Lower leg skin (tissue), 3 donors: ENCODE data around the gene CSGALNACT2.

Source experiments
- POLR2A ChIP-seq, 2 donors: fragments of 450-650 bp; IDR thresholded peaks; one replicate each; pipeline ENCODE4 v1.6.1; 2016 to 2017; ENCODE audit warnings: antibody characterized with exemption in 2 of 2, mild to moderate bottlenecking in 1 of 2, moderate library complexity in 1 of 2
- TF ChIP-seq, protein P1 (sequence below), 3 donors: fragments of 450-650 bp; IDR thresholded peaks; one replicate each; pipeline ENCODE4 v1.5.1; 2016; ENCODE audit warnings: antibody characterized with exemption in 3 of 3, mild to moderate bottlenecking in 3 of 3, moderate library complexity in 2 of 3

DNA sequence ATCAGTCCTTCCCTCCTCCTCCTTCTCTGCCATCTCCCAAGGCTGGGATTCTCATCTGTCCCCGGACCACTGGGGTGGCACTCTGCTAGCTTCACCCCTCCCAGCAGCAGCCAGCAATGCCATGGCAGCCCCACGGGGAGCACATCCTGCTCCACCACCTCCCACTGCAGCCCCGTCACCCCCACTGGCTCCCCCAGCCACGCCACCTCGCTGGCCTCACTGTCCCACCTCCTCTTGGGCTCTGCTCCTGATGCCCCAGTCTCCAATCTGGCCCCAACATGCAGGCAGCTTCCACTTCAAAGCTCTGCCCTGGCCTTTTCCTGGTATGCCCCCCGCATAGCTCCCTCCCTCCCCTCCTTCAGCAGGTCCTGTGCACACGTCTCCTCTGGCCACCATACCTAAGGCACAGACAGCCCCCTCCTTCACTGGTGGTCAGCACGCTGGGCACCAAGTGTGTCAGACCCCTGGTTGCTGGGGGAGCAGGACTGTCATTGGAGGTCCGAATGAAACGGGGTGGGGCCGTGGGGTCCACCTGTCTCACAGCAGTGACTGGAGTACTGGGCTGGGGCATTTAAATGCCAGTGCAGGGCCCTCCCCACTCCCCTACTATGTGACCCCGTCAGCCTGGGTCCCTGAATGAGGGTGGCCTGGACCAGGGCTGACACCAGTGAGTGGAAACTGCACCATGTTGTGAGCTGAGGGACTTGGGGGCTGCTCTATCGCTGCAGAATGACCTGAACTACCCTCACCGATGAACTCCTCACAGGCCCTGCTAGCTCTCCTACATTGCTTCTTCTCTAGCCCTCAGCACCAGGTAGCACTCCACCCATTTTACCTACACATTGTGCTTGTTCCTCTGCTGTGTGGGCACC lies 89.9 kb downstream of the CSGALNACT2 start:
- TF ChIP-seq, protein P1, sequence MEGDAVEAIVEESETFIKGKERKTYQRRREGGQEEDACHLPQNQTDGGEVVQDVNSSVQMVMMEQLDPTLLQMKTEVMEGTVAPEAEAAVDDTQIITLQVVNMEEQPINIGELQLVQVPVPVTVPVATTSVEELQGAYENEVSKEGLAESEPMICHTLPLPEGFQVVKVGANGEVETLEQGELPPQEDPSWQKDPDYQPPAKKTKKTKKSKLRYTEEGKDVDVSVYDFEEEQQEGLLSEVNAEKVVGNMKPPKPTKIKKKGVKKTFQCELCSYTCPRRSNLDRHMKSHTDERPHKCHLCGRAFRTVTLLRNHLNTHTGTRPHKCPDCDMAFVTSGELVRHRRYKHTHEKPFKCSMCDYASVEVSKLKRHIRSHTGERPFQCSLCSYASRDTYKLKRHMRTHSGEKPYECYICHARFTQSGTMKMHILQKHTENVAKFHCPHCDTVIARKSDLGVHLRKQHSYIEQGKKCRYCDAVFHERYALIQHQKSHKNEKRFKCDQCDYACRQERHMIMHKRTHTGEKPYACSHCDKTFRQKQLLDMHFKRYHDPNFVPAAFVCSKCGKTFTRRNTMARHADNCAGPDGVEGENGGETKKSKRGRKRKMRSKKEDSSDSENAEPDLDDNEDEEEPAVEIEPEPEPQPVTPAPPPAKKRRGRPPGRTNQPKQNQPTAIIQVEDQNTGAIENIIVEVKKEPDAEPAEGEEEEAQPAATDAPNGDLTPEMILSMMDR (IDR thresholded peaks at IDR 0.05): no peak
- TF ChIP-seq POLR2A (IDR thresholded peaks at IDR 0.05): no peak
